Right atrium auricular region (tissue), 2 donors: ENCODE results near the gene RALGPS2. TPM values are rescaled to one million over a fixed set of nuclear protein-coding genes. Genes with fewer than 3 reads are reported as not detected.

Experiments used
- DNase-seq: peaks from one replicate; pipeline ENCODE4 v3.0.0-alpha.2; 2019; ENCODE audit warnings: low spot score
- H3K27ac ChIP-seq, 2 donors: fragments of 200-600 bp; sonication (generic); 1 replicate in 1 of 2; 2 replicates in 1 of 2; pipeline ENCODE4 v1.5.1; 2016 to 2019
- H3K27me3 ChIP-seq, 2 donors: fragments of 200-600 bp; sonication (generic); one replicate each; pipeline versions ENCODE4 v1.5.1 to v1.6.0; 2017 to 2019
- H3K36me3 ChIP-seq: fragments of 200-600 bp; sonication (generic); one replicate; pipeline ENCODE4 v1.5.1; 2016
- H3K4me1 ChIP-seq, 2 donors: fragments of 200-600 bp; sonication (generic); one replicate each; pipeline versions ENCODE4 v1.5.1 to v1.6.0; 2017 to 2019
- H3K4me3 ChIP-seq, 2 donors: fragments of 200-600 bp; sonication (generic); 1 replicate in 1 of 2; 2 replicates in 1 of 2; pipeline ENCODE4 v1.5.1; 2017 to 2019; ENCODE audit warnings: mild to moderate bottlenecking in 1 of 2, moderate library complexity in 1 of 2
- H3K9me3 ChIP-seq, 2 donors: fragments of 200-600 bp; sonication (generic); one replicate each; pipeline ENCODE4 v1.5.1; 2019
- CTCF ChIP-seq, 2 donors: fragments of 200-600 bp; sonication (generic); IDR thresholded peaks; one replicate each; pipeline ENCODE4 v1.5.1; 2019; ENCODE audit warnings: antibody characterized with exemption in 2 of 2
- total RNA-seq, 2 donors: library from RNA; depleted of rRNA; stranded (reverse); fragments of >200 nt; gene quantifications; one replicate each; pipeline ENCODE4 v1.1.0, GENCODE V29; 2016

Gene RALGPS2
- total RNA-seq, 2 donors from 2014 or later: 9.0 to 16.1 TPM

DNA sequence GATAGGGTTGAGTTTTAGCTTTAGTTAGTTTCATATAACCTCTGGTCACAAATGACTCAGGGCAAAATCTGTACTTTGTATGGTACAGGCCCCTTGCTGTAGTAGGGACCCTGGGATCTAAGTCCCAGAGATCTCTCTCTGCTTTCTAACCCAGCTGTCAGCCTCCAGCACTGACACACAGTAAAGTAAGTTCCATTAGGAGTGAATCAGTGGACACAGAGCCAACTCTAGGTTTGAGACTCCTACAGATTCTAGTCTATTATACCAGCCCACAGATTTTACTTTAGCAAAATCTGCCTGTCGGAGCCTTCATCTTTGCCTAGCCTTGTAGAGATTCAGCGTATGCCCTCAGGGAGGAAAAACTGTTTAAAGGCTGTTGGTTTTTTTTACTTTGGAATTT, 93.4 kb downstream of the RALGPS2 start:
- Histone ChIP-seq H3K36me3 (no peaks in the 10 kb centered on the region), H3K27ac (no peak overlapping the region), H3K27me3 (no peaks in the 10 kb centered on the region), H3K4me1 (peaks cover 0 to 8% of the 10 kb centered on the region in 2 donors), H3K9me3 (no peaks in the 10 kb centered on the region), H3K4me3 (no peak overlapping the region)
- no peak for TF ChIP-seq CTCF (IDR thresholded peaks at IDR 0.05)
- DNase-seq: no peak

- Histone ChIP-seq H3K27me3 (no peaks in the 10 kb centered on the region), H3K36me3 (no peaks in the 10 kb centered on the region), H3K9me3 (no peaks in the 10 kb centered on the region), H3K27ac (no peak overlapping the region), H3K4me1 (peaks cover 0 to 4% of the 10 kb centered on the region in 2 donors), H3K4me3 (no peak overlapping the region)
- no peak for DNase-seq
- no peak for TF ChIP-seq CTCF (IDR thresholded peaks at IDR 0.05)
Observed at GRCh38 chr1:178819123-178819522, 94.1 kb downstream of the RALGPS2 start.

GRCh38 chr1:178821134-178821866, 96.3 kb downstream of the RALGPS2 start:
- Histone ChIP-seq H3K27me3 (no peaks in the 10 kb centered on the region), H3K4me3 (no peak overlapping the region), H3K36me3 (no peaks in the 10 kb centered on the region), H3K9me3 (no peaks in the 10 kb centered on the region), H3K27ac (no peak overlapping the region), H3K4me1 (no peaks in the 10 kb centered on the region)
- no peak for DNase-seq
- no peak for TF ChIP-seq CTCF (IDR thresholded peaks at IDR 0.05)

GRCh38 chr1:178825167-178825566, 100.1 kb downstream of the RALGPS2 start:
- no peak overlapping the region for H3K4me3 ChIP-seq
- H3K9me3 ChIP-seq: no peaks in the 10 kb centered on the region
- TF ChIP-seq CTCF (IDR thresholded peaks at IDR 0.05): no peak
- no peak overlapping the region for H3K27ac ChIP-seq
- H3K4me1 ChIP-seq: no peaks in the 10 kb centered on the region
- no peak for DNase-seq
- H3K27me3 ChIP-seq: no peaks in the 10 kb centered on the region
- H3K36me3 ChIP-seq: no peaks in the 10 kb centered on the region

GRCh38 chr1:178844436-178844835, 119.4 kb downstream of the RALGPS2 start:
- H3K4me1 ChIP-seq: no peaks in the 10 kb centered on the region
- H3K27ac ChIP-seq: no peak overlapping the region
- H3K4me3 ChIP-seq: no peak overlapping the region
- TF ChIP-seq CTCF (IDR thresholded peaks at IDR 0.05): no peak
- H3K27me3 ChIP-seq: no peaks in the 10 kb centered on the region
- DNase-seq: no peak
- H3K9me3 ChIP-seq: no peaks in the 10 kb centered on the region
- H3K36me3 ChIP-seq: no peaks in the 10 kb centered on the region

DNA sequence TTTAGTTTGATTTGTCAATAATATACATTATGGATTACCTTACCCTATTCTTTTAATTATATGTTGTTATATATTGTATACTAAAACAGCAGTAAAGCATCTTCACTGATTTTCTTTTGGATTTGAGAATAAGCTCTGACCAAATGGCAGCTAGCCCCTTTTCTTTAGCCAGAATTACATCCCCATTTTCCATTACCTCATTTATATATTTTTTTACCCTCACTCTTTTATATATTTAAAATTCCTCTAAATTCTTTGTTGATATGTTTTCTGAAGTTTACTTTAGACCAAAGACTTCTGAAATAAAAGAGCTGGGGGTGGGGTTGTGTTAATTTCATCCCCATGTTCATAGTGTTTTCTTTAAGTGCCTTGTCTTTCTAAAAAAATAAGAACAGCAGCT, 121.3 kb downstream of the RALGPS2 start:
- no peaks in the 10 kb centered on the region for H3K4me1 ChIP-seq
- H3K27ac ChIP-seq: no peak overlapping the region
- TF ChIP-seq CTCF (IDR thresholded peaks at IDR 0.05): no peak
- H3K36me3 ChIP-seq: no peaks in the 10 kb centered on the region
- DNase-seq: no peak
- H3K4me3 ChIP-seq: no peak overlapping the region
- no peaks in the 10 kb centered on the region for H3K27me3 ChIP-seq
- no peaks in the 10 kb centered on the region for H3K9me3 ChIP-seq
